ENCODE results near the gene COL18A1.

DNA sequence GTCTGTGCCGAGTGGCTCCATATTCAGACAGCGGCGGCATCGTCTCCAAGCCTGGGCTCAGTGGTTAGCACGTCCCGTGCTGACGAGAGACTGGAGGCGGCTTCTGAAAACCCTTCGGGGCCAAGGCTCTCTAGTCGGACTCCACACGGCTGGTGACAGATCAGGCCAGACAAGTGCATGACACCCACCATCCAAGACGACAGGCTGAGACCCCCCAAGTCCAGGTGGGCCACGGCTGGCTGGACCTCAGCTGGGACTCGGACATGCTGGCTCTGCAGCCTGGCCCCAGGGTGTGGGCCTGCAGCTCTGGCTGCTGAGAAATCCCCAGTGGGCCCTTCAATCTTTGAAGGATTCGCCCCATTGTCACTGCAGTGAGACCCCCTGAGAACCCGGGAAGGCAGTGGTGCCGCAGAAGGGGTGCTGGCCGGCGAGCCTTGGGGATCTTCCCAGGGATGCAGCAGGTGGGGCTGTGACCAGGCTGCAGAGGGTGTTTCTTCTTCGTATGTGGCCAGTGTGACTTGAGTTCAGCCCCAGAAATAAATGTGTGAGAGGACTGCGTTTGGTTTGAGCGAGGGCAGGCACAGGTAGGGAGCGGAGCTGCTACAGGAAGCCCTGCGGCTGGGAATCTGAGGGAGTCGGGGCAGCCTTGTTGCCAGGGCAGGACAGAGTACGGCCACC lies 153.2 kb downstream of the COL18A1 start:
- TF ChIP-seq, protein P1, sequence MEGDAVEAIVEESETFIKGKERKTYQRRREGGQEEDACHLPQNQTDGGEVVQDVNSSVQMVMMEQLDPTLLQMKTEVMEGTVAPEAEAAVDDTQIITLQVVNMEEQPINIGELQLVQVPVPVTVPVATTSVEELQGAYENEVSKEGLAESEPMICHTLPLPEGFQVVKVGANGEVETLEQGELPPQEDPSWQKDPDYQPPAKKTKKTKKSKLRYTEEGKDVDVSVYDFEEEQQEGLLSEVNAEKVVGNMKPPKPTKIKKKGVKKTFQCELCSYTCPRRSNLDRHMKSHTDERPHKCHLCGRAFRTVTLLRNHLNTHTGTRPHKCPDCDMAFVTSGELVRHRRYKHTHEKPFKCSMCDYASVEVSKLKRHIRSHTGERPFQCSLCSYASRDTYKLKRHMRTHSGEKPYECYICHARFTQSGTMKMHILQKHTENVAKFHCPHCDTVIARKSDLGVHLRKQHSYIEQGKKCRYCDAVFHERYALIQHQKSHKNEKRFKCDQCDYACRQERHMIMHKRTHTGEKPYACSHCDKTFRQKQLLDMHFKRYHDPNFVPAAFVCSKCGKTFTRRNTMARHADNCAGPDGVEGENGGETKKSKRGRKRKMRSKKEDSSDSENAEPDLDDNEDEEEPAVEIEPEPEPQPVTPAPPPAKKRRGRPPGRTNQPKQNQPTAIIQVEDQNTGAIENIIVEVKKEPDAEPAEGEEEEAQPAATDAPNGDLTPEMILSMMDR (IDR thresholded peaks at IDR 0.05; ENCODE audit: low read depth, low read length), result no peak
- TF ChIP-seq, protein P2, sequence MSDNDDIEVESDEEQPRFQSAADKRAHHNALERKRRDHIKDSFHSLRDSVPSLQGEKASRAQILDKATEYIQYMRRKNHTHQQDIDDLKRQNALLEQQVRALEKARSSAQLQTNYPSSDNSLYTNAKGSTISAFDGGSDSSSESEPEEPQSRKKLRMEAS (IDR thresholded peaks at IDR 0.05; ENCODE audit: low read depth, low read length), result no peak
- no peak for TF ChIP-seq POLR2A (IDR thresholded peaks at IDR 0.05; ENCODE audit: extremely low read depth, insufficient read length)

Measured in NB4 (cell line).